ENCODE data around the gene HS6ST2. TPM values are rescaled to one million over a fixed set of nuclear protein-coding genes. Genes with fewer than 3 reads are reported as not detected.

HS6ST2 gene
- polyA plus RNA-seq, 1 donor (not counting 4 experiments of a cell fraction or from before 2014, with no cell fraction given): 0.43 TPM

- Histone ChIP-seq H3K9ac (ENCODE audit: control insufficient read depth, extremely low read depth, insufficient read depth, low read length) (no peak overlapping the region), H3K9me3 (ENCODE audit: control insufficient read depth, low read depth, low read length) (no peaks in the 10 kb centered on the region), H3K36me3 (ENCODE audit: control insufficient read depth in 2 of 2, extremely low read depth in 1 of 2, insufficient read depth in 2 of 2, low read length in 2 of 2) (no peaks in the 10 kb centered on the region), H3K4me1 (ENCODE audit: control insufficient read depth, extremely low read depth, insufficient read depth, low read length) (no peaks in the 10 kb centered on the region), H3K9me1 (ENCODE audit: control insufficient read depth, extremely low read depth, insufficient read depth, low read length) (no peaks in the 10 kb centered on the region), H3K79me2 (ENCODE audit: control insufficient read depth, insufficient read depth, low read length) (no peaks in the 10 kb centered on the region), H3K27me3 (ENCODE audit: control insufficient read depth, extremely low read depth, insufficient read depth, low read length) (no peaks in the 10 kb centered on the region), H3K27ac (ENCODE audit: control insufficient read depth, insufficient read depth, low read length) (no peak overlapping the region), H4K20me1 (ENCODE audit: control insufficient read depth, extremely low read depth, insufficient read depth, low read length) (no peaks in the 10 kb centered on the region), H3K4me2 (ENCODE audit: control insufficient read depth, extremely low read depth, insufficient read depth, low read depth, low read length) (no peak overlapping the region), H3K4me3 (ENCODE audit: control insufficient read depth in 2 of 3, extremely low read depth in 1 of 3, insufficient read depth in 2 of 3, low read depth in 1 of 3, low read length in 3 of 3) (no peak overlapping the region), H2AFZ (ENCODE audit: control insufficient read depth, low read length) (no peak overlapping the region)
- TF ChIP-seq EZH2 (IDR thresholded peaks at IDR 0.05; ENCODE audit: low read length) (no peak), CTCF (optimal IDR thresholded peaks at IDR 0.05 in 1 of 3, IDR thresholded peaks at IDR 0.05 in 1 of 3, conservative IDR thresholded peaks at IDR 0.05 in 1 of 3; ENCODE audit: extremely low read depth in 1 of 3, insufficient read depth in 2 of 3, low read length in 3 of 3) (no peak)
- dilution Hi-C loops (cut with MboI; ENCODE audit: extremely low pct_ligation_motif_present, low sequenced_read_pairs): no loop called here
- DNase-seq (ENCODE audit: low read depth, low spot score) (no peak), FAIRE-seq (no peak)
Measured at GRCh38 chrX:132694382-132694781, 264.0 kb downstream of the HS6ST2 start.

GRCh38 chrX:132692526-132692925 lies 265.9 kb downstream of the HS6ST2 start:
- no peak overlapping the region for H3K4me3 ChIP-seq (ENCODE audit: control insufficient read depth in 2 of 3, extremely low read depth in 1 of 3, insufficient read depth in 2 of 3, low read depth in 1 of 3, low read length in 3 of 3)
- H3K9me1 ChIP-seq (ENCODE audit: control insufficient read depth, extremely low read depth, insufficient read depth, low read length): no peaks in the 10 kb centered on the region
- H4K20me1 ChIP-seq (ENCODE audit: control insufficient read depth, extremely low read depth, insufficient read depth, low read length): no peaks in the 10 kb centered on the region
- no peak overlapping the region for H3K27ac ChIP-seq (ENCODE audit: control insufficient read depth, insufficient read depth, low read length)
- H3K36me3 ChIP-seq (ENCODE audit: control insufficient read depth in 2 of 2, extremely low read depth in 1 of 2, insufficient read depth in 2 of 2, low read length in 2 of 2): no peaks in the 10 kb centered on the region
- TF ChIP-seq EZH2 (IDR thresholded peaks at IDR 0.05; ENCODE audit: low read length) (no peak), CTCF (optimal IDR thresholded peaks at IDR 0.05 in 1 of 3, IDR thresholded peaks at IDR 0.05 in 1 of 3, conservative IDR thresholded peaks at IDR 0.05 in 1 of 3; ENCODE audit: extremely low read depth in 1 of 3, insufficient read depth in 2 of 3, low read length in 3 of 3) (no peak)
- dilution Hi-C loops (cut with MboI; ENCODE audit: extremely low pct_ligation_motif_present, low sequenced_read_pairs): no loop called here
- H3K9me3 ChIP-seq (ENCODE audit: control insufficient read depth, low read depth, low read length): no peaks in the 10 kb centered on the region
- H3K4me1 ChIP-seq (ENCODE audit: control insufficient read depth, extremely low read depth, insufficient read depth, low read length): no peaks in the 10 kb centered on the region
- DNase-seq (ENCODE audit: low read depth, low spot score) (no peak), FAIRE-seq (no peak)
- no peak overlapping the region for H3K4me2 ChIP-seq (ENCODE audit: control insufficient read depth, extremely low read depth, insufficient read depth, low read depth, low read length)
- no peak overlapping the region for H3K9ac ChIP-seq (ENCODE audit: control insufficient read depth, extremely low read depth, insufficient read depth, low read length)
- H2AFZ ChIP-seq (ENCODE audit: control insufficient read depth, low read length): no peak overlapping the region
- H3K27me3 ChIP-seq (ENCODE audit: control insufficient read depth, extremely low read depth, insufficient read depth, low read length): no peaks in the 10 kb centered on the region
- H3K79me2 ChIP-seq (ENCODE audit: control insufficient read depth, insufficient read depth, low read length): no peaks in the 10 kb centered on the region
